OCI-LY1 (cell line): Measurements from ENCODE around the gene GID8.

Experiments used
- H2AFZ ChIP-seq: fragments of 200-600 bp; sonication (generic), shearing (Covaris generic); 2 replicates; pipeline ENCODE4 v1.6.0; 2014; ENCODE audit warnings: antibody characterized with exemption, mild to moderate bottlenecking, low read length
- H3F3A ChIP-seq: fragments of 200-600 bp; sonication (generic), shearing (Covaris generic); 2 replicates; pipeline ENCODE4 v1.6.0; 2014; ENCODE audit warnings: mild to moderate bottlenecking, antibody characterized with exemption, low read length, moderate library complexity; ENCODE audit not compliant: insufficient read depth
- H3K27ac ChIP-seq: fragments of 200-600 bp; sonication (generic); 2 replicates; pipeline ENCODE4 v1.5.1; 2014; ENCODE audit warnings: low read length, mixed run types, mild to moderate bottlenecking, low read depth; ENCODE audit not compliant: poor library complexity, severe bottlenecking
- H3K27me3 ChIP-seq: fragments of 200-600 bp; sonication (generic); 2 replicates; pipeline ENCODE4 v1.6.0; 2014; ENCODE audit warnings: antibody characterized with exemption, mild to moderate bottlenecking, low read length, moderate library complexity; ENCODE audit not compliant: insufficient read depth
- H3K36me3 ChIP-seq: fragments of 200-600 bp; sonication (generic); 2 replicates; pipeline ENCODE4 v1.6.1; 2014; ENCODE audit warnings: mild to moderate bottlenecking, antibody characterized with exemption, low read length, moderate library complexity, mixed read lengths; ENCODE audit not compliant: insufficient read depth
- H3K4me1 ChIP-seq: fragments of 200-600 bp; sonication (generic); 2 replicates; pipeline ENCODE4 v1.5.1; 2014; ENCODE audit warnings: mild to moderate bottlenecking, low read length, moderate library complexity; ENCODE audit not compliant: insufficient read depth, severe bottlenecking
- H3K4me2 ChIP-seq: fragments of 200-600 bp; sonication (generic), shearing (Covaris generic); 2 replicates; pipeline ENCODE4 v1.6.1; 2014; ENCODE audit warnings: low read length
- H3K4me3 ChIP-seq: fragments of 200-600 bp; sonication (generic); 2 replicates; pipeline ENCODE4 v1.5.1; 2014; ENCODE audit warnings: low read length, low read depth, mild to moderate bottlenecking, mixed read lengths; ENCODE audit not compliant: poor library complexity, severe bottlenecking
- H3K79me2 ChIP-seq: fragments of 200-600 bp; shearing (Covaris generic); 2 replicates; pipeline ENCODE4 v1.6.1; 2016; ENCODE audit warnings: mixed run types, low read length, mixed read lengths; ENCODE audit not compliant: insufficient read depth
- H3K9ac ChIP-seq: fragments of 200-600 bp; sonication (generic), shearing (Covaris generic); 2 replicates; pipeline ENCODE4 v1.6.1; 2014; ENCODE audit warnings: mild to moderate bottlenecking, low read length, mixed read lengths
- H3K9me2 ChIP-seq: fragments of 200-600 bp; sonication (generic), shearing (Covaris generic); 2 replicates; pipeline ENCODE4 v1.6.1; 2014; ENCODE audit warnings: low read depth, mild to moderate bottlenecking, low read length, mixed read lengths
- H3K9me3 ChIP-seq: fragments of 200-600 bp; shearing (Covaris generic); 2 replicates; pipeline ENCODE4 v1.6.1; 2014; ENCODE audit warnings: low read length, mixed read lengths
- H4K20me1 ChIP-seq: fragments of 200-600 bp; sonication (generic), shearing (Covaris generic); 2 replicates; pipeline ENCODE4 v1.6.0; 2016; ENCODE audit warnings: mild to moderate bottlenecking, low read length; ENCODE audit not compliant: insufficient read depth
- EZH2 ChIP-seq: fragments of 200-600 bp; sonication (generic), shearing (Covaris generic); IDR thresholded peaks from 2 replicates; pipeline ENCODE4 v1.8.0; 2017; ENCODE audit warnings: borderline replicate concordance, mixed run types, mild to moderate bottlenecking, antibody characterized with exemption, low read length, moderate library complexity, mixed read lengths
- TF ChIP-seq, protein P1 (sequence below): fragments of 200-600 bp; sonication (generic), shearing (Covaris generic); IDR thresholded peaks from 2 replicates; pipeline ENCODE4 v1.5.1; 2017; ENCODE audit warnings: mild to moderate bottlenecking, antibody characterized with exemption, low read length, moderate library complexity, mixed read lengths

GID8 gene

GRCh38 chr20:62914970-62915457 is 22.9 kb upstream of the GID8 start:
- H3K79me2 ChIP-seq: peaks cover 72% of the 10 kb centered on the region
- H3K4me3 ChIP-seq: no peak overlapping the region
- H3K27me3 ChIP-seq: no peaks in the 10 kb centered on the region
- peaks cover 49% of the 10 kb centered on the region for H3K4me1 ChIP-seq
- peaks cover 38% of the 10 kb centered on the region for H3K36me3 ChIP-seq
- no peak overlapping the region for H3K27ac ChIP-seq
- no peaks in the 10 kb centered on the region for H3F3A ChIP-seq
- no peaks in the 10 kb centered on the region for H3K9me2 ChIP-seq
- peak overlapping the region; percentile 0; the same call in 1 of the 2 replicates for H3K4me2 ChIP-seq
- H4K20me1 ChIP-seq: peaks cover 12% of the 10 kb centered on the region; the same call in 1 of the 2 replicates
- H3K9ac ChIP-seq: no peak overlapping the region
- H2AFZ ChIP-seq: no peak overlapping the region
- H3K9me3 ChIP-seq: no peaks in the 10 kb centered on the region
- no peak for TF ChIP-seq EZH2
- TF ChIP-seq, protein P1, sequence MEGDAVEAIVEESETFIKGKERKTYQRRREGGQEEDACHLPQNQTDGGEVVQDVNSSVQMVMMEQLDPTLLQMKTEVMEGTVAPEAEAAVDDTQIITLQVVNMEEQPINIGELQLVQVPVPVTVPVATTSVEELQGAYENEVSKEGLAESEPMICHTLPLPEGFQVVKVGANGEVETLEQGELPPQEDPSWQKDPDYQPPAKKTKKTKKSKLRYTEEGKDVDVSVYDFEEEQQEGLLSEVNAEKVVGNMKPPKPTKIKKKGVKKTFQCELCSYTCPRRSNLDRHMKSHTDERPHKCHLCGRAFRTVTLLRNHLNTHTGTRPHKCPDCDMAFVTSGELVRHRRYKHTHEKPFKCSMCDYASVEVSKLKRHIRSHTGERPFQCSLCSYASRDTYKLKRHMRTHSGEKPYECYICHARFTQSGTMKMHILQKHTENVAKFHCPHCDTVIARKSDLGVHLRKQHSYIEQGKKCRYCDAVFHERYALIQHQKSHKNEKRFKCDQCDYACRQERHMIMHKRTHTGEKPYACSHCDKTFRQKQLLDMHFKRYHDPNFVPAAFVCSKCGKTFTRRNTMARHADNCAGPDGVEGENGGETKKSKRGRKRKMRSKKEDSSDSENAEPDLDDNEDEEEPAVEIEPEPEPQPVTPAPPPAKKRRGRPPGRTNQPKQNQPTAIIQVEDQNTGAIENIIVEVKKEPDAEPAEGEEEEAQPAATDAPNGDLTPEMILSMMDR: no peak

DNA sequence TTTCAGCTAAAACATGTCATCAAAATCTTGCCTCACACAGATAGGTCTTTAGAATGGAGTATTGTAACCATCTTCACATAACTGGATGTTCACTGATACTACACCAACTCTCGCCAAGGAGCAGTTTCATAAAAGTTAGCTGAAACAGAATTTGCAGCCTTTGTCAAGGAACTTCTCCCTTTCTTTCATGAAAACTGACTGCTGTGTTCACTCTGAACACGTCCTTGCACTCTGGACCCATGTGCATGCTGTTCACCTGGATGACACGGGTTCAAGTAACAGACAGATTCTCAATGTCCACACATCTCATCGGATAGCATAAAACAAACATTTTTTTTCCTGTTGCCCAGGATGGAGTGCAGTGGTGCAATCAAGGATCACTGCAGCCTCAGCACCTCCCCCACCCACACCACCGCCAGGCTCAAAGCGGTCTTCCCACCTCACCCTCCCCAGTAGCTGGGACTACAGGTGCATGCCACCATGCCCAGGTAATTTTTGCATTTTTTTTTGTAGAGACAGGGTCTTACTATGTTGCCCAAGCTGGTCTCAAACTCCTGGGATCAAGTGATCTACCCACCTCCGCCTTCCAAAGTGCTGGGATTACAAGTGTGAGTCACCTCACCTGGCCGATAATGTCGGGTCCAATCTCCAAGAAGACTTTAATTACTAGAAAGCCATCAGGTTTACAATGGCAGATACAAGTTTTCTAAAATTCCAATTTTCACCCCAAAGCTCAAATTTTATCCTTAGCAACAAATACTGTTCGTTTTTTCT is 21.1 kb upstream of the GID8 start:
- TF ChIP-seq, protein P1: no peak
- no peak for TF ChIP-seq EZH2
- H3K27me3 ChIP-seq: no peaks in the 10 kb centered on the region
- peaks cover 62% of the 10 kb centered on the region for H3K4me1 ChIP-seq
- H3K36me3 ChIP-seq: peaks cover 19% of the 10 kb centered on the region
- H3K27ac ChIP-seq: no peak overlapping the region
- H4K20me1 ChIP-seq: peaks cover 12% of the 10 kb centered on the region; the same call in 1 of the 2 replicates
- H3K9me2 ChIP-seq: no peaks in the 10 kb centered on the region
- no peak overlapping the region for H3K4me3 ChIP-seq
- peaks cover 90% of the 10 kb centered on the region for H3K79me2 ChIP-seq
- H3K9me3 ChIP-seq: no peaks in the 10 kb centered on the region
- H3K4me2 ChIP-seq: no peak overlapping the region
- H2AFZ ChIP-seq: no peak overlapping the region
- H3F3A ChIP-seq: no peaks in the 10 kb centered on the region
- H3K9ac ChIP-seq: no peak overlapping the region

DNA sequence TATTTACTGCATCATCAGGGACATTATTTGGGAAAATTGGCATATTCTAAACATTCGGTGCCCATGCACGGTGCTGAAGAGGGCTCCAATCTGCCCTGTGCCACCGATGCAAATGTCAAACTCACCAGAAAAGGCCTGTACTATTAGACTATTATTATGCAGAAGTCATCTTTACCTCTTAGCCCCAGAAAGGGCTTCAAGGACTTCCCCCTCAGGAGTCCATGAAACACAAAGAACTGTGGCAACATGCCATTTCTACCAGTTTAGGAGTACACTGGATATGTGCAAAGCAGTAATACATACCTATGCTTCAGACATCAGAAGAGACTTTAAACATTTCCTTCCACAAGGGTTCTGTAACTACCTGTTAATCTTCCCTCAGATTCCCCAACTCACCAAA is 20.2 kb upstream of the GID8 start:
- Histone ChIP-seq H3K27me3 (no peaks in the 10 kb centered on the region), H3K9me2 (no peaks in the 10 kb centered on the region), H3F3A (no peaks in the 10 kb centered on the region), H3K9ac (no peak overlapping the region), H3K4me1 (peaks cover 66% of the 10 kb centered on the region), H3K27ac (no peak overlapping the region), H3K79me2 (peaks cover 96% of the 10 kb centered on the region), H3K9me3 (no peaks in the 10 kb centered on the region), H3K4me3 (no peak overlapping the region), H3K4me2 (peak overlapping the region; percentile 18; the same call in 1 of the 2 replicates), H2AFZ (no peak overlapping the region), H4K20me1 (peaks cover 12% of the 10 kb centered on the region; the same call in 1 of the 2 replicates), H3K36me3 (peaks cover 14% of the 10 kb centered on the region)
- TF ChIP-seq EZH2: no peak
- TF ChIP-seq, protein P1: no peak
